H1 (cell line): ENCODE results near the gene MEI1.

Experiments
- CREB1 ChIP-seq: IDR thresholded peaks from 2 replicates; pipeline ENCODE4 v1.6.1; 2012; ENCODE audit warnings: inconsistent platforms
- EP300 ChIP-seq, 2 experiments: IDR thresholded peaks; 1 replicate in 1 of 2; 2 replicates in 1 of 2; pipeline ENCODE4 v1.6.1; 2011 to 2012; ENCODE audit warnings: low read depth in 2 of 2, low read length in 2 of 2, mild to moderate bottlenecking in 2 of 2, borderline replicate concordance in 1 of 2, inconsistent platforms in 1 of 2, moderate library complexity in 1 of 2
- EZH2 ChIP-seq: fragments of 200-600 bp; sonication (generic); IDR thresholded peaks from 2 replicates; pipeline ENCODE4 v1.7.1; 2012; ENCODE audit warnings: low read depth, mild to moderate bottlenecking, moderate library complexity, low read length, inconsistent platforms; ENCODE audit not compliant: severe bottlenecking
- GABPA ChIP-seq: IDR thresholded peaks from 2 replicates; pipeline ENCODE4 v1.6.1; 2011; ENCODE audit warnings: mild to moderate bottlenecking, low read length, moderate library complexity, borderline replicate concordance; ENCODE audit not compliant: insufficient read depth
- MAFK ChIP-seq: IDR thresholded peaks from 2 replicates; pipeline ENCODE4 v1.6.1; 2012; ENCODE audit warnings: low read depth, mild to moderate bottlenecking, improper control_type of control experiment, low read length
- POLR2A ChIP-seq, 2 experiments: IDR thresholded peaks; 1 replicate in 1 of 2; 2 replicates in 1 of 2; pipeline ENCODE4 v1.6.1; 2011; ENCODE audit warnings: low read depth in 2 of 2, low read length in 2 of 2, mild to moderate bottlenecking in 2 of 2; ENCODE audit errors: control extremely low read depth in 1 of 2
- POLR2AphosphoS5 ChIP-seq: IDR thresholded peaks from 2 replicates; pipeline ENCODE4 v1.6.1; 2011; ENCODE audit warnings: low read depth, low read length
- SP4 ChIP-seq: IDR thresholded peaks from 2 replicates; pipeline ENCODE4 v1.6.1; 2012; ENCODE audit warnings: low read length, inconsistent platforms
- SRF ChIP-seq: IDR thresholded peaks from 2 replicates; pipeline ENCODE4 v1.6.1; 2011; ENCODE audit warnings: mild to moderate bottlenecking, low read depth, low read length, moderate library complexity
- TEAD4 ChIP-seq: IDR thresholded peaks from 2 replicates; pipeline ENCODE4 v1.6.1; 2012; ENCODE audit warnings: low read depth, low read length, inconsistent platforms, mixed read lengths
- YY1 ChIP-seq: IDR thresholded peaks from 2 replicates; pipeline ENCODE4 v1.6.1; 2011; ENCODE audit warnings: low read depth, mild to moderate bottlenecking, low read length
- TF ChIP-seq, protein P1 (sequence below), 3 experiments: IDR thresholded peaks; 1 replicate in 2 of 3; 2 replicates in 1 of 3; pipeline versions ENCODE4 v1.5.1 to v1.6.1; 2011; ENCODE audit warnings: low read length in 3 of 3, mild to moderate bottlenecking in 3 of 3, inconsistent platforms in 2 of 3, low read depth in 1 of 3, moderate library complexity in 1 of 3; ENCODE audit not compliant: insufficient read depth in 1 of 3; ENCODE audit errors: control extremely low read depth in 1 of 3

DNA sequence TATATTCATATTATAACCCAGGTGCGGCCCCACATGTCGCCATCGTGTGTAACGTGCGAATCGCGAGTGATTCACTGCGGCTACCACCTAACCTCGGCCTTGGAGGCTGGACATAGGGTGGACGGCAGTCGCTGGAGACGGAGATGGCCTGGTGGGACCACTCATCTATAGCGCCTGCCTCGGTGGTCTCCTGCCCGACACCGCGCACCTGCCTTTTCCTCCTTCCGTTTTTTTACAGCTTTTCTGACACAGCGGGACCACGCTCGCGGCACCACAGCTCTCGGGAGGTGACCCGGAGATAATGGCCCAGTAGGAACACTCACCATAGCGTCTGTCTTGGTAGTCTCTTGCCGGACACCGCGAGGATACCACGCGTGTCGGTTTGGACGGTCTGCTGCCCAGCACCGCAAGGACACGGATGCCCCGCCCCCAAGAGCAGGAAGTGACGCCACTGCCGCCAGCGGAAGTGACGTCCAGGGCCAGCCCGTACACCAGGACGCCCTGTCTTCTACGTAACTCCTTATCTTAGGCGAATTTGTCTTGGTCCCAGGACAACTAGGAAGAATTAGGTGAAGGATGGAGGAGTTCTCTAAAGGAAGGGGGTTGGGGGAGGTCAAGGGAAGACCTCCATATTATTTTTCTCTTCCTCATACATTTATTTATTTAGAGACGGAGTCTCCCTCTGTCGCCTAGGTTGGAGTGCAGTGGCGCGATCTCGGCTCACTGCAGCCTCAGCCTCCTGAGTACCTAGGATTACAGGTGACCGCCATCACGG is 17.1 kb upstream of the MEI1 start:
- peak in 1 of 2 experiments; percentile 67; a peak in 2 of 3 replicates for TF ChIP-seq POLR2A (IDR thresholded peaks at IDR 0.05; ENCODE audit: control extremely low read depth in 1 of 2, low read depth in 2 of 2, low read length in 2 of 2)
- no peak for TF ChIP-seq EP300 (IDR thresholded peaks at IDR 0.05; ENCODE audit: borderline replicate concordance in 1 of 2, low read depth in 2 of 2, low read length in 2 of 2)
- TF ChIP-seq, protein P1, sequence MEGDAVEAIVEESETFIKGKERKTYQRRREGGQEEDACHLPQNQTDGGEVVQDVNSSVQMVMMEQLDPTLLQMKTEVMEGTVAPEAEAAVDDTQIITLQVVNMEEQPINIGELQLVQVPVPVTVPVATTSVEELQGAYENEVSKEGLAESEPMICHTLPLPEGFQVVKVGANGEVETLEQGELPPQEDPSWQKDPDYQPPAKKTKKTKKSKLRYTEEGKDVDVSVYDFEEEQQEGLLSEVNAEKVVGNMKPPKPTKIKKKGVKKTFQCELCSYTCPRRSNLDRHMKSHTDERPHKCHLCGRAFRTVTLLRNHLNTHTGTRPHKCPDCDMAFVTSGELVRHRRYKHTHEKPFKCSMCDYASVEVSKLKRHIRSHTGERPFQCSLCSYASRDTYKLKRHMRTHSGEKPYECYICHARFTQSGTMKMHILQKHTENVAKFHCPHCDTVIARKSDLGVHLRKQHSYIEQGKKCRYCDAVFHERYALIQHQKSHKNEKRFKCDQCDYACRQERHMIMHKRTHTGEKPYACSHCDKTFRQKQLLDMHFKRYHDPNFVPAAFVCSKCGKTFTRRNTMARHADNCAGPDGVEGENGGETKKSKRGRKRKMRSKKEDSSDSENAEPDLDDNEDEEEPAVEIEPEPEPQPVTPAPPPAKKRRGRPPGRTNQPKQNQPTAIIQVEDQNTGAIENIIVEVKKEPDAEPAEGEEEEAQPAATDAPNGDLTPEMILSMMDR (IDR thresholded peaks at IDR 0.05; ENCODE audit: control extremely low read depth in 1 of 3, insufficient read depth in 1 of 3, low read depth in 1 of 3, low read length in 3 of 3), result no peak
- peak; percentile 84 for TF ChIP-seq POLR2AphosphoS5
- TF ChIP-seq MAFK, result no peak
- no peak for TF ChIP-seq TEAD4
- TF ChIP-seq SRF, result no peak
- no peak for TF ChIP-seq EZH2
- peak; percentile 92 for TF ChIP-seq GABPA
- TF ChIP-seq YY1, result no peak
- TF ChIP-seq SP4, result no peak
- TF ChIP-seq CREB1, result peak; percentile 97
